Measurements from ENCODE around the gene ZMYND10.

The ZMYND10 gene

DNA sequence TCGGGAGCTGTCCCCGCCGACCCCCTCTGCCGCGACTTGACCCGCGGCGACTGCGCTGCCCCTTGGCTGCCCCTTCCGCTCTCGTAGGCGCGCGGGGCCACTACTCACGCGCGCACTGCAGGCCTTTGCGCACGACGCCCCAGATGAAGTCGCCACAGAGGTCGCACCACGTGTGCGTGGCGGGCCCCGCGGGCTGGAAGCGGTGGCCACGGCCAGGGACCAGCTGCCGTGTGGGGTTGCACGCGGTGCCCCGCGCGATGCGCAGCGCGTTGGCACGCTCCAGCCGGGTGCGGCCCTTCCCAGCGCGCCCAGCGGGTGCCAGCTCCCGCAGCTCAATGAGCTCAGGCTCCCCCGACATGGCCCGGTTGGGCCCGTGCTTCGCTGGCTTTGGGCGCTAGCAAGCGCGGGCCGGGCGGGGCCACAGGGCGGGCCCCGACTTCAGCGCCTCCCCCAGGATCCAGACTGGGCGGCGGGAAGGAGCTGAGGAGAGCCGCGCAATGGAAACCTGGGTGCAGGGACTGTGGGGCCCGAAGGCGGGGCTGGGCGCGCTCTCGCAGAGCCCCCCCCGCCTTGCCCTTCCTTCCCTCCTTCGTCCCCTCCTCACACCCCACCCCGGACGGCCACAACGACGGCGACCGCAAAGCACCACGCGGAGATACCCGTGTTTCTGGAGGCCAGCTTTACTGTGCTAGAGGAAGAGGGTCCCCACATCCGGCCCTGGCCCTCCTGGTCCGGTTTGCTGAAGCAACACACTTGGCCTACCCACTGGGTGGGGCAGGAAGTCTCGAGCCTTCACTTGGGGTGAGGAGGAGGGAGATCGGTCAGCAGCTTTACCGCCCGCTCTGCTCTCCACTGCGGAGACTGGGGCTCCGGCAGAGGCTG lies 4.8 kb downstream of the ZMYND10 start, which contains the start of gene RASSF1:
Gene RASSF1 (minus strand): TSS at position 389 of the 882 bp plus-strand sequence. CDS start 31 bp downstream, at position 358.
- no peak within 1 kb of the TSS; the same call in 1 of the 2 replicates for H2AFZ ChIP-seq (ENCODE audit: low read length)
- no peaks in the 10 kb centered on the region for H3K9me2 ChIP-seq (replicated peaks; ENCODE audit: low read depth, low read length)
- H4K20me1 ChIP-seq (ENCODE audit: insufficient read depth, low read length, poor library complexity, severe bottlenecking): peaks cover 14% of the 10 kb centered on the region
- peaks cover 47% of the 10 kb centered on the region for H3K4me1 ChIP-seq (ENCODE audit: insufficient read depth, low read length, poor library complexity, severe bottlenecking)
- no peaks in the 10 kb centered on the region for H3K36me3 ChIP-seq (ENCODE audit: insufficient read depth, low read length)
- no peaks in the 10 kb centered on the region for H3K9me3 ChIP-seq (ENCODE audit: insufficient read depth, low read depth, low read length)
- peaks cover 4% of the 10 kb centered on the region for H3K27me3 ChIP-seq (ENCODE audit: insufficient read depth, low read length, poor library complexity, severe bottlenecking)
- H3K4me2 ChIP-seq (ENCODE audit: low read depth, low read length, poor library complexity, severe bottlenecking): peak within 1 kb of the TSS; percentile 91
- peaks cover 64% of the 10 kb centered on the region for H3K79me2 ChIP-seq (ENCODE audit: insufficient read depth, low read length)
- TF ChIP-seq, protein P1, sequence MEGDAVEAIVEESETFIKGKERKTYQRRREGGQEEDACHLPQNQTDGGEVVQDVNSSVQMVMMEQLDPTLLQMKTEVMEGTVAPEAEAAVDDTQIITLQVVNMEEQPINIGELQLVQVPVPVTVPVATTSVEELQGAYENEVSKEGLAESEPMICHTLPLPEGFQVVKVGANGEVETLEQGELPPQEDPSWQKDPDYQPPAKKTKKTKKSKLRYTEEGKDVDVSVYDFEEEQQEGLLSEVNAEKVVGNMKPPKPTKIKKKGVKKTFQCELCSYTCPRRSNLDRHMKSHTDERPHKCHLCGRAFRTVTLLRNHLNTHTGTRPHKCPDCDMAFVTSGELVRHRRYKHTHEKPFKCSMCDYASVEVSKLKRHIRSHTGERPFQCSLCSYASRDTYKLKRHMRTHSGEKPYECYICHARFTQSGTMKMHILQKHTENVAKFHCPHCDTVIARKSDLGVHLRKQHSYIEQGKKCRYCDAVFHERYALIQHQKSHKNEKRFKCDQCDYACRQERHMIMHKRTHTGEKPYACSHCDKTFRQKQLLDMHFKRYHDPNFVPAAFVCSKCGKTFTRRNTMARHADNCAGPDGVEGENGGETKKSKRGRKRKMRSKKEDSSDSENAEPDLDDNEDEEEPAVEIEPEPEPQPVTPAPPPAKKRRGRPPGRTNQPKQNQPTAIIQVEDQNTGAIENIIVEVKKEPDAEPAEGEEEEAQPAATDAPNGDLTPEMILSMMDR (conservative IDR thresholded peaks at IDR 0.05; ENCODE audit: low read length): no peak
- no peak for TF ChIP-seq EZH2phosphoT487 (IDR thresholded peaks at IDR 0.05; ENCODE audit: borderline replicate concordance)
- H3K4me3 ChIP-seq (ENCODE audit: low read length, poor library complexity, severe bottlenecking): peak within 1 kb of the TSS; percentile 97
- 0 out of 2 replicates have a peak, but pooled peaks cover 7% of the 10 kb centered on the region for H3F3A ChIP-seq (ENCODE audit: low read depth)
- H3K9ac ChIP-seq (ENCODE audit: low read depth, low read length, poor library complexity, severe bottlenecking): peak within 1 kb of the TSS; percentile 98

DNA sequence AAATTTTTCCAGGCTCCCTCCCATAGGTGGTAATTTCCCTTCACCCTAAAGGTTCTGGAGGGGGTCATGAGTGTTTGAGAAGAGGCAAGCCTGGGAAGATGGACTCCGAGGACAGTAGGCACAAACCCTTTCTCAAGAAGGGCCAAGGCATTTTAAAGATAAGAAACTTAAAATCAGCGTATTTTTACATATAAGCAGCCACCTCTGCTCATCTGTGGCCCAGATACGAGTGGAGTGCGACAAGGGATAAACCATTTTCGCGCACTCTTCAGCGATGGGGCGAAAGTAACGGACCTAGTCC lies 5.4 kb downstream of the ZMYND10 start:
- Histone ChIP-seq H3K36me3 (ENCODE audit: insufficient read depth, low read length) (no peaks in the 10 kb centered on the region), H3K4me2 (ENCODE audit: low read depth, low read length, poor library complexity, severe bottlenecking) (peak overlapping the region; percentile 91), H3K4me3 (ENCODE audit: low read length, poor library complexity, severe bottlenecking) (peak overlapping the region; percentile 97), H3K79me2 (ENCODE audit: insufficient read depth, low read length) (peaks cover 70% of the 10 kb centered on the region), H3K4me1 (ENCODE audit: insufficient read depth, low read length, poor library complexity, severe bottlenecking) (peaks cover 49% of the 10 kb centered on the region), H3K9me2 (replicated peaks; ENCODE audit: low read depth, low read length) (no peaks in the 10 kb centered on the region), H3K27me3 (ENCODE audit: insufficient read depth, low read length, poor library complexity, severe bottlenecking) (peaks cover 4% of the 10 kb centered on the region), H3K9ac (ENCODE audit: low read depth, low read length, poor library complexity, severe bottlenecking) (peak overlapping the region; percentile 98), H3K9me3 (ENCODE audit: insufficient read depth, low read depth, low read length) (no peaks in the 10 kb centered on the region), H3F3A (ENCODE audit: low read depth) (0 out of 2 replicates have a peak, but pooled peaks cover 7% of the 10 kb centered on the region), H2AFZ (ENCODE audit: low read length) (no peak overlapping the region; the same call in 1 of the 2 replicates), H4K20me1 (ENCODE audit: insufficient read depth, low read length, poor library complexity, severe bottlenecking) (peaks cover 20% of the 10 kb centered on the region)
- TF ChIP-seq EZH2phosphoT487 (IDR thresholded peaks at IDR 0.05; ENCODE audit: borderline replicate concordance): no peak
- TF ChIP-seq, protein P1 (conservative IDR thresholded peaks at IDR 0.05; ENCODE audit: low read length): no peak

DNA sequence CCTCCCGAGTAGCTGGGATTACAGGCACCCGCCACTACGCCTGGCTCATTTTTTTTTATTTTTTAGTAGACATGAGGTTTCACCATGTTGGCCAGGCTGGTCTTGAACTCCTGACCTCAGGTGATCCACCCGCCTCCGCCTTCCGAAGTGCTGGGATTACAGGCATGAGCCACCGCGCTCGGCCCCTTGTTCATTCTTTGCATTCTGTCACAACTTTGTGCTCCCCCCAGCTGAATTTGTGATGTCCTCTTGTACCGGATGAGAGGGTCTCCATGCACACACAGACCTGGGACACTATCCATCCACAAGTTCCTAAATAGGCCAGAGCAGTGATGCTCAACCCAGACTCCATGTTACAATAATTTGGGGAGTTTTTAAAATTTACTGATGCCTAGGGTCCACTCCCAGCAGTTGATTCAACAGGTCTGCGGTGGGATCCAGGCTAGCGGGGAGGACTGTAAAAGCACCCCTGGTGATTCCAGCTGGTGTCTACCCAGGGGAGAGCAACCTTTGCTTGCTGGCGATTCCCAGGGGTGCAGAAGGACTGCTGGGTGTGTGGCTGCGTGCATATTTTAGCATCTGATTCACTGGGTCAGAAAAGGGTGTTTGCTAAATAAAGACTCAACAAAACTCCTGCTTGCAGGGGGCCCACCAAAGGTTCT lies 5.9 kb downstream of the ZMYND10 start:
- H3K4me3 ChIP-seq (ENCODE audit: low read length, poor library complexity, severe bottlenecking): peak overlapping the region; percentile 97

More for the DNA sequence above, 5.9 kb downstream of the ZMYND10 start:
- H2AFZ ChIP-seq (ENCODE audit: low read length): no peak overlapping the region
- no peaks in the 10 kb centered on the region for H3K9me2 ChIP-seq (replicated peaks; ENCODE audit: low read depth, low read length)
- 0 out of 2 replicates have a peak, but pooled peaks cover 7% of the 10 kb centered on the region for H3F3A ChIP-seq (ENCODE audit: low read depth)
- H3K27me3 ChIP-seq (ENCODE audit: insufficient read depth, low read length, poor library complexity, severe bottlenecking): peaks cover 4% of the 10 kb centered on the region
- H3K4me2 ChIP-seq (ENCODE audit: low read depth, low read length, poor library complexity, severe bottlenecking): peak overlapping the region; percentile 91
- H3K9ac ChIP-seq (ENCODE audit: low read depth, low read length, poor library complexity, severe bottlenecking): peak overlapping the region; percentile 98
- TF ChIP-seq, protein P1 (conservative IDR thresholded peaks at IDR 0.05; ENCODE audit: low read length): no peak
- no peak for TF ChIP-seq EZH2phosphoT487 (IDR thresholded peaks at IDR 0.05; ENCODE audit: borderline replicate concordance)
- peaks cover 24% of the 10 kb centered on the region for H4K20me1 ChIP-seq (ENCODE audit: insufficient read depth, low read length, poor library complexity, severe bottlenecking)
- peaks cover 50% of the 10 kb centered on the region for H3K4me1 ChIP-seq (ENCODE audit: insufficient read depth, low read length, poor library complexity, severe bottlenecking)
- peaks cover 2% of the 10 kb centered on the region; the same call in 1 of the 2 replicates for H3K36me3 ChIP-seq (ENCODE audit: insufficient read depth, low read length)
- peaks cover 74% of the 10 kb centered on the region for H3K79me2 ChIP-seq (ENCODE audit: insufficient read depth, low read length)
- H3K9me3 ChIP-seq (ENCODE audit: insufficient read depth, low read depth, low read length): no peaks in the 10 kb centered on the region
